ENCODE measurements around the gene EVI5.

DNA sequence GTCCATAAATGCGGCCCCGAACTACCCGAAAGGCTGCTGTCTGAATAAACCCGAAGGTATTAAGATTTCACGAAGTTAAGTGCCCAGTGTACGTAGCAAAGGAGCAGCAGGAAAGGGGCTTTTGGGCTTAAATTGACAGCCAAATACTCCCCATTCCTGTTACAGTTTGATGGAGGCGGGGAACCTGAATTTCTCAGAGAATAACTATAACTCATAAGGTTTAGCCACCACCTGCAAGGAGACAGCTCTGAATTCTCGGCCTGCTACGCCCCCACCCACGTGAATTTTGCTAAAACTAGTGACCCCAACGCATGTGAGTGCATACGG is 303.3 kb downstream of the EVI5 start:
- TF ChIP-seq, protein P1, sequence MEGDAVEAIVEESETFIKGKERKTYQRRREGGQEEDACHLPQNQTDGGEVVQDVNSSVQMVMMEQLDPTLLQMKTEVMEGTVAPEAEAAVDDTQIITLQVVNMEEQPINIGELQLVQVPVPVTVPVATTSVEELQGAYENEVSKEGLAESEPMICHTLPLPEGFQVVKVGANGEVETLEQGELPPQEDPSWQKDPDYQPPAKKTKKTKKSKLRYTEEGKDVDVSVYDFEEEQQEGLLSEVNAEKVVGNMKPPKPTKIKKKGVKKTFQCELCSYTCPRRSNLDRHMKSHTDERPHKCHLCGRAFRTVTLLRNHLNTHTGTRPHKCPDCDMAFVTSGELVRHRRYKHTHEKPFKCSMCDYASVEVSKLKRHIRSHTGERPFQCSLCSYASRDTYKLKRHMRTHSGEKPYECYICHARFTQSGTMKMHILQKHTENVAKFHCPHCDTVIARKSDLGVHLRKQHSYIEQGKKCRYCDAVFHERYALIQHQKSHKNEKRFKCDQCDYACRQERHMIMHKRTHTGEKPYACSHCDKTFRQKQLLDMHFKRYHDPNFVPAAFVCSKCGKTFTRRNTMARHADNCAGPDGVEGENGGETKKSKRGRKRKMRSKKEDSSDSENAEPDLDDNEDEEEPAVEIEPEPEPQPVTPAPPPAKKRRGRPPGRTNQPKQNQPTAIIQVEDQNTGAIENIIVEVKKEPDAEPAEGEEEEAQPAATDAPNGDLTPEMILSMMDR (IDR thresholded peaks at IDR 0.05), result no peak
- TF ChIP-seq REST (IDR thresholded peaks at IDR 0.05) (no peak), SREBF2 (IDR thresholded peaks at IDR 0.05) (no peak), RNF2 (IDR thresholded peaks at IDR 0.05; ENCODE audit: borderline replicate concordance, low read depth) (no peak), CEBPB (IDR thresholded peaks at IDR 0.05) (no peak), TP53 (CRISPR knock-in tag; IDR thresholded peaks at IDR 0.05) (no peak), BHLHE40 (IDR thresholded peaks at IDR 0.05; ENCODE audit: low read depth, low read length) (no peak), EP300 (IDR thresholded peaks at IDR 0.05) (no peak), ZSCAN20 (CRISPR knock-in tag; IDR thresholded peaks at IDR 0.05) (no peak), RAD21 (conservative IDR thresholded peaks at IDR 0.05 in 1 of 2, IDR thresholded peaks at IDR 0.05 in 1 of 2) (no peak), NR3C1 (IDR thresholded peaks at IDR 0.05) (no peak), POLR2A (IDR thresholded peaks at IDR 0.05; ENCODE audit: low read length) (no peak)
- TF ChIP-seq, protein P2, sequence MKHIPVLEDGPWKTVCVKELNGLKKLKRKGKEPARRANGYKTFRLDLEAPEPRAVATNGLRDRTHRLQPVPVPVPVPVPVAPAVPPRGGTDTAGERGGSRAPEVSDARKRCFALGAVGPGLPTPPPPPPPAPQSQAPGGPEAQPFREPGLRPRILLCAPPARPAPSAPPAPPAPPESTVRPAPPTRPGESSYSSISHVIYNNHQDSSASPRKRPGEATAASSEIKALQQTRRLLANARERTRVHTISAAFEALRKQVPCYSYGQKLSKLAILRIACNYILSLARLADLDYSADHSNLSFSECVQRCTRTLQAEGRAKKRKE (CRISPR knock-in tag; IDR thresholded peaks at IDR 0.05; ENCODE audit: low read depth), result no peak
